OCI-LY7 (cell line): Measurements from ENCODE around the gene CDC42SE1.

ENCODE experiments used
- CTCF ChIP-seq: fragments of 200-600 bp; sonication (generic); conservative IDR thresholded peaks from 2 replicates; pipeline ENCODE4 v1.5.1; 2014; ENCODE audit warnings: mild to moderate bottlenecking, antibody characterized with exemption, low read length, moderate library complexity, mixed read lengths
- EZH2phosphoT487 ChIP-seq: fragments of 200-600 bp; sonication (generic); IDR thresholded peaks from 2 replicates; pipeline ENCODE4 v1.6.1; 2018; ENCODE audit warnings: low read depth, borderline replicate concordance, mild to moderate bottlenecking, mixed run types, antibody characterized with exemption, low read length, moderate library complexity, mixed read lengths

DNA sequence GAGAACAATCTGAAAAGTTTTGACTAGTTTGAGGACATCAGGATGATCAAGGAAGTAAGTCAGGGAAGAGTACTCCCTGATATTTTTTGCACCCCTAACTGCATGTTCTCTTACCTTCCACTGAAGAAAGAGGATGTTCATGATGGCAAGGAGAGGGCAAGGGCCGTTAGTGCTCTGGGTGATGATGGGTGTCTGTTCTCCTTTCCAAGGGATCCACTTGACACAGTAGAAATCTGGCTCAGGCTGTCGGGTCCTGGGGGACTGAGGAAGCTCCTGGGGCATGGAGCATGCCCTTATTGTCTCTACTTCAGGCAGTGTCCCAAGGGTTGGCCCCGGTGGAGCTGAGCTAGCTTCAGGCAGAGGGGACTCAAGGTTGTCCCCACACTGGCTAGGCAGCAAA is 57.4 kb downstream of the CDC42SE1 start:
- no peak for TF ChIP-seq CTCF
- TF ChIP-seq EZH2phosphoT487 = no peak
